ENCODE data around the gene C14orf180.

Gene C14orf180

DNA sequence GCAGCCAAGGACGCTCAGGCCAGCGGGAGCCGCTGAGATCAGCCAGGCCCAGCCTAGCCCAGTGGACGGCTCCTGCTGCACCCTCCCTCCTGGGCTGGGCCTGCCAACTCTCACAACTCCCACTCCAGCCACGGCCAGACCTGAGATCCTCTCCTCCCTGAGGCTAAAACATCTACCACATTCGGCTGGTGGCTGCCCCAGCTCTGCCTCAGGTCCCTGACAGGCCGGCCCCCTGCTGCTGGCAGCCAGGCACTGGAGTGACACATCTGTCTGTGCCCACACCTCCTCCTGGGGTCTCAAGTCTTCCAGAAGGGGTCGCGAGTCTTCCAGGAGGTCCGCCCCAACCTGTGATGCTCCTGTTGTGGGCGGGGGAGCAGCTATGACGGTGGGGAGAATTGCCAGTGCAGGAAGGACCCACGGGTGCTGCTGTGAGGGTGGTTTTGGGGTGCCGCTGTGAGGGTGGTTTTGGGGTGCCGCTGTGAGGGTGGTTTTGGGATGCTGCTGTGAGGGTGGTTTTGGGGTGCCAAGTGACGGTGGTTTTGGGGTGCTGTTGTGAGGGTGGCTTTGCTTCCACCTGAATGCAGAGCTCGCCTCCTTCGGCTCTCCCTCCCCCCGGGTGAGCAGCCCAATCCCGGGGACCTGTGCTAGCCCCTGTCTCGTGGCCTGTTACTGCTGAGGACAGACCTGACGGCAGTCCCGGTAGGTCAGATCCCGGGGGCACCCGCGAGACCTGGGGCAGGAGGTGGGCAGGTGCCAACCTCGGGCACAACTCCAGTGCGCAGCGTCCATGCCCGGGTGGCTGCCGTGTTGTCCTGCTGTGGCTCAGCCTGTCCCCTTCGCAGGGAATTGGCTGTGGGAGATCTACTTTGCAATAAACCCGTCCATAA, 27.5 kb upstream of the C14orf180 start:
- no peak overlapping the region for H3K27ac ChIP-seq
- TF ChIP-seq ZFX (IDR thresholded peaks at IDR 0.05), result no peak
- TF ChIP-seq, protein P1, sequence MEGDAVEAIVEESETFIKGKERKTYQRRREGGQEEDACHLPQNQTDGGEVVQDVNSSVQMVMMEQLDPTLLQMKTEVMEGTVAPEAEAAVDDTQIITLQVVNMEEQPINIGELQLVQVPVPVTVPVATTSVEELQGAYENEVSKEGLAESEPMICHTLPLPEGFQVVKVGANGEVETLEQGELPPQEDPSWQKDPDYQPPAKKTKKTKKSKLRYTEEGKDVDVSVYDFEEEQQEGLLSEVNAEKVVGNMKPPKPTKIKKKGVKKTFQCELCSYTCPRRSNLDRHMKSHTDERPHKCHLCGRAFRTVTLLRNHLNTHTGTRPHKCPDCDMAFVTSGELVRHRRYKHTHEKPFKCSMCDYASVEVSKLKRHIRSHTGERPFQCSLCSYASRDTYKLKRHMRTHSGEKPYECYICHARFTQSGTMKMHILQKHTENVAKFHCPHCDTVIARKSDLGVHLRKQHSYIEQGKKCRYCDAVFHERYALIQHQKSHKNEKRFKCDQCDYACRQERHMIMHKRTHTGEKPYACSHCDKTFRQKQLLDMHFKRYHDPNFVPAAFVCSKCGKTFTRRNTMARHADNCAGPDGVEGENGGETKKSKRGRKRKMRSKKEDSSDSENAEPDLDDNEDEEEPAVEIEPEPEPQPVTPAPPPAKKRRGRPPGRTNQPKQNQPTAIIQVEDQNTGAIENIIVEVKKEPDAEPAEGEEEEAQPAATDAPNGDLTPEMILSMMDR (conservative IDR thresholded peaks at IDR 0.05), result no peak

DNA sequence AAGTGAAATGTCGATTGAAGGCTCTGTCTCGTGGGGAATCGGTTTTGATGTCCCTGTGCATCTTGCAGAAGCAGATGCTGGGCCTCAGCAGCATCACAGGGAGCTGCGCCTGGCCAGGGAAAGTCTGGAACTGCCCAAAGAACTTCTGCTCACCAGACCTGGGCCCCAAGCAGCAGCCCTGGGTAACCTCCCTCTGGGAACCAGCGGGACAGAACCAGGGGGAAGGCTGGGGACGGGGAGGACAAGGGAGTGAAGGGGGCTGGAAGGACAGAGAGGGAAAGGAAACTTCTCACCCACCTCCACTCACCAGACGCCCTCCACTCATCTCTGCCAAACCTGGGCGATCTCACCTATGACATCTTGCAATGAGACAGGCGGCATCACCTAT, 26.8 kb upstream of the C14orf180 start:
- no peak for TF ChIP-seq ZFX (IDR thresholded peaks at IDR 0.05)
- H3K27ac ChIP-seq, result no peak overlapping the region

DNA sequence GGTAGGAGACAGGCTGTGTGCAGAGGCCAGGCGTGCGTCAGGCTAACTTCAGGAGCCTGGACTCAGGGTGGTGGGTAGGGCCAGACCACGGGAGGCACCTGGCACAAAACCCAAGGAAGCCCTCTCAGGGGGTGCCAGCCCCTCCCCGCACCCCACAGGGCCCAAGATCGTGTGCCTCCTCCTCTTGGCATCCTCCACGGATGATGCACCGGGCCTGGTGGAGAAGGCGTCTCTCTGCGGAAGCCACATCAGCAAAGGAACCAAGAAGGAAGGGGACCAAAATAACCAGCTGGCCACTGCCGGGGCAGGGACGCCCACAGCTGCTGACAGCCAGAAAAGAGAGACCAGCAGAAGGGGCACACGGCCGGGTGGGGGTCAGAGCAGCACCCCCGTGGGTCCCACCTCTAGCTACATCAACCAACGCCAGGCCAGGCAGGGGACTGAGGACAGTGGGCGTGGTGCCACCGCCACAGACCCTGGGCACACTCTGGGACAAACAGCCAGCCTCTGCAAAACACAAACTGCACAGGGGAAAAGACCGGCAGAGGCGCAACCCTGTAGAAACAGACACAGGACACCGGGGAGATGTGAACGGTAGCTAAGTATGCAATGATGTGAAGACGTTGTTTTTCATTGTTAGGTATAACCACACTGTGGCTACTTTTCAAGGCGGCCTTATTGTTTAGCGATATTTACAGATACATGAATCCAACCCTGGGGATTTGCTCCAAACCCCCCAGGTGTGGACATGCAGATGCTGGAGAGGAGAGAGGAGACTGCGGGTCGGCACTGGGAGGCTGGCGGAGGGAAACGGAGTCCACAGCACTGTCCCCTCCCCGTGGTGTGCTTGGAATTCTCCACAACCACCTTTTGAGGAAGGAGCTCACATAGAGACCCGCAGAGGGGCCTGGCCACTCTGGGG, 26.1 kb upstream of the C14orf180 start:
- no peak overlapping the region for H3K27ac ChIP-seq
- TF ChIP-seq ZFX (IDR thresholded peaks at IDR 0.05), result no peak
- TF ChIP-seq, protein P1 (conservative IDR thresholded peaks at IDR 0.05), result no peak

DNA sequence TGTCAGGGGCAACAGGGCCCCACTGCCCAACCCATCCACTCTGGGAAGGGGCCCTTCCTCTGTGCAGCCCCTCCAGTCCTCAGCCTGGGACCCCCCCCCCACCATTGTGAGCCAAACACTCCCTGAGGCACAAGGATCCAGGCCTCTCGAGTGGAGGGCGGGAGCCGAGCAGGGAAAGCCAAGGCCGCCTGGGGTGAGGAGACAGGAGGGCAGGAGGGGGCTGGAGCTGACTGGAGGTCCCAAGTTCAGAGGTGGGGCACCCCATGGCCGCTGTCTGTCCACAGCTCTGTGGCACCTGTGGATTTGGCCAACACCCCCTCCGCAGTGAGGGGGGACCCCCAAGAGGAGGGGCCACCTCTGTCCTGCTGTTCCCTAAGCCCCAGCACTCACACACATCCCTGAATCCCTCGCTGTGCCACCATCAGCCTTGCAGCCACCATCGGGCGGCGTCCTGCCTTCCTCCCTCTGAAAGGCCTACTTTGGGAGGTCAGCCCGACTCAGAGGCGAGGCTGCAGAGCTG, 25.4 kb upstream of the C14orf180 start:
- no peak for TF ChIP-seq ZFX (IDR thresholded peaks at IDR 0.05)
- TF ChIP-seq, protein P1 (conservative IDR thresholded peaks at IDR 0.05), result no peak
- H3K27ac ChIP-seq, result no peak overlapping the region

DNA sequence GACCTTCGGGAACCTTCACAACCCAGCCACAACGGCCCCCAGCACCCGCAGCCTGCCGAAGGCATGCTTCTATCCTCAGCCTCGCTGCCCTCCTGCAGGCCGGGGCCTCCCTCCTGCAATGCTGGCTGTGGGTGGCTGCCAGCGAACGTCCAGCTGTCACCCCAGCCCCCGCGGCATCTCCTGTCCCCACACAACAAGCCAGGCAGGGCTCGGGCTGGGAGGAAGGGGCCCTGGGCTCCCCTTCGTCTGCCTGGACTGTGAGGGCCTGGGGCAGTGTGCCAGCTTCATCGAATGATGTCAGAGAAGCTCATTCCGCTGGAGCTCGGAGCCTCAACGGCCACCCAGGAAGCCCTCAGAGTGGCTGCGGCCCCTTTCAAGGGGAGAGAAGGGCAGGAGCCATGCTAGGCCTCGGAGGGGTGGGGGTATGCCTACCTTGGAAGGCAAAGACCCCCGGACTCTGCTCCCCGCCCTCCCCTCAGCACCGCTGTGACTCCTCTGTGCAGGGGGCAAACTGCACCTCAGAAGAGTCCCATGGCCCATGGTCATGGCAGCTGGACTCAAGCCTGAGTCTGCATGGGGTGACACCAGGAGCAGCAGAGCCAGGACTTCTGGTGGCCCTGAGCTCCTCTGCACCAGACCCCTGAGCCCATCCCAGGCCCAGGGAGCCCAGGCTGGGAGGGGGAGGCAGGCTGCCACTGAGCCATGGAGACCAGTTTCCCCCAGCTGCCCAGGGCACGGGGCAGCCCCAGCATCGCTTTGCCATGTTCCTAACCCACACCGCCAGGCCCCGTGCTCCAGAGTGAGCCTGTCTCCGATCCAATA, 24.7 kb upstream of the C14orf180 start:
- no peak overlapping the region for H3K27ac ChIP-seq
- TF ChIP-seq ZFX (IDR thresholded peaks at IDR 0.05), result no peak
- TF ChIP-seq, protein P1 (conservative IDR thresholded peaks at IDR 0.05), result no peak

DNA sequence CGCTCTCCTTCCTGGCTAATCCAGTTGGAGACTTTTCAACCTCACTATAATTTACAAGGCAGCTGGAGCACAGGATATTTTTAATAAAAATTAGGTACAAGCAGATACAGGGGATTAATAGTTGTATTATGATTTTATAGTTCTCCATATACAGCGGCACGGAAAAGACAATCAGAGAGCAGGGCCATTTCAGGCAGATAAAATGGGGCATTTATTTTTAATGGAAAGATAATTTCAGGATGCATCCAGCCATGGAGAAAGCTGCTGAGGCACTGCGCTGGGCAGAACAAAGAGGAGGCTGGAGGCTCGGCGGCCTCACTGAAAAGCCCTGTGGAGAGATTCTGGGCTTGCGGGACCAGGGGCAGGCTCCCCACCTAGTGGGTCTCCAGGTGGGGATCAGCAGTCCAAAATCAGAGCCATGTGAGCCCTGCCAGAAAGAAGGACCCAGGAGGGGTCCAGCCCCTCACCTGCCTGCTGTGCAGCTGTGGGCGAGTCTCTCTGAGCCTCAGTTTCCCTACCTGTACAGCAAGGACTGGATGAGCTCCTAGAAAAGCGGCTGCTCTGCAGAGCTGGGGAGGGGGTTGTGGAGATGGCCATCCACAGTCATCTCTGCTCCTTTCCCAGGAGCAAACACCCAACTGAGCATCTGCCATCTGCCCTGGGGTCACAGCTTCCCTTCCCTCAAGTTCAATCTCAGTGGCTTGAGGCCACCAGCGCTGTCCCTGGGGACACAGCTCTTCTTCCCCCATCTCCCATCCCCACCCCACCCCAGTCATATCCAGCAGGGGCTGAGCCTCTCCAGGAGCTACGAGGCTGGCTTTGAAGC, 23.9 kb upstream of the C14orf180 start:
- no peak overlapping the region for H3K27ac ChIP-seq
- TF ChIP-seq, protein P1 (conservative IDR thresholded peaks at IDR 0.05), result no peak
- TF ChIP-seq ZFX (IDR thresholded peaks at IDR 0.05), result no peak
